GM19099 (cell line): ENCODE measurements around the gene POLR1D.

Experiments
- POLR2A ChIP-seq: IDR thresholded peaks from 3 replicates; pipeline ENCODE4 v1.6.1; 2011; ENCODE audit warnings: low read depth; ENCODE audit not compliant: insufficient read length; ENCODE audit errors: extremely low read depth

Gene POLR1D

DNA sequence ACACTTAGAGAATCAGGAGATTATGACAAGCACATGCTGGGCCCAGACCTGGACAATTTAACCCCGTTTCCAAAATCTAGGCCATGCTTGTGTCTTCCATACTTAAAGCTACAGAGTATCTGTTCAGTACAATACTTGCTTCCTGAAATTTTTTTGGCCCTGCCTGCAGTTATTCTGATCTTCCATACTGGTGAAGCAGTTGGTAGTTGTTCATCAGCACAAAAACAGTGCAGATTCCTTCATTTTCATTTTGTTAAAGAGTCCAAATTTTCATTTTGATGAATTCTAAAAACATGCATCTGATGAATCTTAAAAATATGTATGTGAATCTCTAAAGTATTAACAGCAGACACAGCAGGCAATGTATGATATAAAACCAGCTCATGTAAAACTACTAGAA, 49.2 kb downstream of the POLR1D start:
- TF ChIP-seq POLR2A: no peak

DNA sequence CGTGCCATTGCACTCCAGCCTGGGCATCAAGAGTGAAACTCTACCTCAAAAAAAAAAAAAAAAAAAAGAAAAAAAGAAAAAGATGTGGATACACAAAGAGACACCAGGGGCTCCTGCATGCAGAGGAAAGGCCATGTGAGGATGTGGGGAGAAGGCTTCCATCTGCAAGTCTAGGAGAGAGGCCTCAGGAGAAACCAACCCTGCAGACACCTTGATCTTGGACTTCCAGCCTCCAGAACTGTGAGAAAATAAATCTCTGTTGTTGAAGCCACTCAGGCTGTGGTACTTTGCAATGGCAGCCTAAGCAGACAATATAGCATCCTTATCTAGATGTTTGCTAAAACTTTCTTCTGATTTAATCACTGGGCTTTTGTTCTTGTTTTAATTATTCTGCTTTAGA, 50.3 kb downstream of the POLR1D start:
- TF ChIP-seq POLR2A: no peak
